Mesendoderm (in vitro differentiated cells): ENCODE measurements around the gene TSHZ1.

Experiments
- DNase-seq: peaks from one replicate; pipeline ENCODE4 v3.0.0; 2013
- H2AK5ac ChIP-seq: 2 replicates; pipeline ENCODE4 v1.6.1; 2013; ENCODE audit warnings: low read length, inconsistent platforms
- H2BK120ac ChIP-seq: 2 replicates; pipeline ENCODE4 v1.6.1; 2013; ENCODE audit warnings: low read depth, mild to moderate bottlenecking, low read length, moderate library complexity, mixed read lengths
- H2BK15ac ChIP-seq: replicated peaks from 2 replicates; pipeline ENCODE4 v1.6.1; 2013; ENCODE audit warnings: low read depth, mild to moderate bottlenecking, moderate library complexity
- H2BK5ac ChIP-seq: 2 replicates; pipeline ENCODE4 v1.6.1; 2013; ENCODE audit warnings: low read length, inconsistent platforms
- H3K18ac ChIP-seq: 2 replicates; pipeline ENCODE4 v1.6.1; 2013; ENCODE audit warnings: mild to moderate bottlenecking, low read length, mixed read lengths
- H3K23ac ChIP-seq: one replicate; pipeline ENCODE4 v1.6.1; 2013; ENCODE audit warnings: low read length
- H3K27ac ChIP-seq: 2 replicates; pipeline ENCODE4 v1.5.1; 2013; ENCODE audit warnings: low read depth, mild to moderate bottlenecking, inconsistent platforms, low read length, moderate library complexity
- H3K27me3 ChIP-seq: 2 replicates; pipeline ENCODE4 v1.6.1; 2013; ENCODE audit warnings: low read length, control low read depth, mild to moderate bottlenecking, inconsistent platforms; ENCODE audit not compliant: insufficient read depth, poor library complexity
- H3K36me3 ChIP-seq: 2 replicates; pipeline ENCODE4 v1.6.1; 2013; ENCODE audit warnings: low read length, inconsistent platforms; ENCODE audit not compliant: control insufficient read depth, insufficient read depth
- H3K4ac ChIP-seq: one replicate; pipeline ENCODE4 v1.6.1; 2013; ENCODE audit warnings: low read depth, mild to moderate bottlenecking, low read length, moderate library complexity
- H3K4me1 ChIP-seq: 2 replicates; pipeline ENCODE4 v1.6.1; 2013; ENCODE audit warnings: low read depth, low read length, inconsistent platforms; ENCODE audit not compliant: control insufficient read depth
- H3K4me2 ChIP-seq: 2 replicates; pipeline ENCODE4 v1.6.1; 2013; ENCODE audit warnings: low read length
- H3K4me3 ChIP-seq: 2 replicates; pipeline ENCODE4 v1.5.1; 2013; ENCODE audit warnings: mild to moderate bottlenecking, low read length
- H3K56ac ChIP-seq: one replicate; pipeline ENCODE4 v1.6.1; 2013; ENCODE audit warnings: low read length
- H3K79me1 ChIP-seq: 2 replicates; pipeline ENCODE4 v1.6.1; 2013; ENCODE audit warnings: low read length, inconsistent platforms
- H3K79me2 ChIP-seq: 2 replicates; pipeline ENCODE4 v1.6.1; 2013; ENCODE audit warnings: mild to moderate bottlenecking, low read length; ENCODE audit not compliant: control insufficient read depth, insufficient read depth
- H3K9ac ChIP-seq: 2 replicates; pipeline ENCODE4 v1.6.1; 2013; ENCODE audit warnings: low read length, inconsistent platforms
- H4K5ac ChIP-seq: one replicate; pipeline ENCODE4 v1.6.1; 2013; ENCODE audit warnings: low read length
- H4K8ac ChIP-seq: one replicate; pipeline ENCODE4 v1.6.1; 2013; ENCODE audit warnings: low read depth, mild to moderate bottlenecking, control low read depth, low read length, moderate library complexity
- WGBS: extraction: QIAGEN DNeasy Blood & Tissue Kit; methylation state at CpG from one replicate; pipeline ENCODE4 v1.1.7; 2013; ENCODE audit warnings: low lambda C conversion rate, missing lambda C conversion rate; ENCODE audit not compliant: insufficient coverage; ENCODE audit errors: extremely low coverage; 5-methylcytosine and 5-hydroxymethylcytosine counted together

TSHZ1 gene

GRCh38 chr18:75240433-75240832, 29.8 kb downstream of the TSHZ1 start:
- Histone ChIP-seq H3K4me2 (no peak overlapping the region), H4K5ac (no peak overlapping the region), H4K8ac (no peak overlapping the region), H3K4ac (no peak overlapping the region), H3K79me1 (no peaks in the 10 kb centered on the region), H3K23ac (no peak overlapping the region), H3K56ac (no peak overlapping the region), H3K9ac (no peak overlapping the region), H2BK120ac (no peak overlapping the region), H3K18ac (no peak overlapping the region), H3K4me3 (no peak overlapping the region), H3K27me3 (no peaks in the 10 kb centered on the region), H3K36me3 (no peaks in the 10 kb centered on the region), H2BK5ac (no peak overlapping the region), H2AK5ac (no peak overlapping the region), H3K4me1 (no peaks in the 10 kb centered on the region), H2BK15ac (no peak overlapping the region), H3K79me2 (no peaks in the 10 kb centered on the region), H3K27ac (no peak overlapping the region)
- no peak for DNase-seq
- no CpG with 5 or more reads among the region's 10 CpGs for WGBS

DNA sequence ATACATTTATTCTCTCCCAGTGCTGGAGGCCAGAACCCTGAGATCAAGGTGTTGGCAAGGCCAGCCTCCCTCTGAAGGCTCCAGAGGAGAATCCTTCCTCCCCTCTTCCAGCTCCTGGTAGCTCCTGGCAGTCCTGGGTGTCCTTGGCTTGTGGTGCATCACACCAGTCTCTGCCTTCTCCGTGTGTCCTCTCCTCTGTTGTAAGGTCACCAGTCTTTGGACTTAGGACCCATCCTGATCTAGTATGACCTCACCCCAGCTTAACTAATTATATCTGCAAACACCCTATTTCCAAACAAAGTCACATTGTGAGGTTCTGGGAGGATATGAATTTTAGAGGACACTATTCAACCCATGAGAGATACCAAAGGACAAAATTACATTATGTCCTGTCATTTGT, 31.1 kb downstream of the TSHZ1 start:
- H3K56ac ChIP-seq, result no peak overlapping the region
- H3K27me3 ChIP-seq, result no peaks in the 10 kb centered on the region
- no peak overlapping the region for H3K18ac ChIP-seq
- no peak overlapping the region for H2BK120ac ChIP-seq
- H3K4ac ChIP-seq, result no peak overlapping the region
- H3K4me2 ChIP-seq, result no peak overlapping the region
- H2AK5ac ChIP-seq, result no peak overlapping the region
- H3K27ac ChIP-seq, result no peak overlapping the region
- no peaks in the 10 kb centered on the region for H3K4me1 ChIP-seq
- H2BK5ac ChIP-seq, result no peak overlapping the region
- no peaks in the 10 kb centered on the region for H3K36me3 ChIP-seq
- H3K9ac ChIP-seq, result no peak overlapping the region
- H3K4me3 ChIP-seq, result no peak overlapping the region
- H3K79me1 ChIP-seq, result no peaks in the 10 kb centered on the region
- no peaks in the 10 kb centered on the region for H3K79me2 ChIP-seq
- no peak overlapping the region for H2BK15ac ChIP-seq
- H3K23ac ChIP-seq, result no peak overlapping the region
- H4K8ac ChIP-seq, result no peak overlapping the region
- no peak overlapping the region for H4K5ac ChIP-seq
- DNase-seq, result no peak
- no CpG with 5 or more reads among the region's 1 CpG for WGBS

DNA sequence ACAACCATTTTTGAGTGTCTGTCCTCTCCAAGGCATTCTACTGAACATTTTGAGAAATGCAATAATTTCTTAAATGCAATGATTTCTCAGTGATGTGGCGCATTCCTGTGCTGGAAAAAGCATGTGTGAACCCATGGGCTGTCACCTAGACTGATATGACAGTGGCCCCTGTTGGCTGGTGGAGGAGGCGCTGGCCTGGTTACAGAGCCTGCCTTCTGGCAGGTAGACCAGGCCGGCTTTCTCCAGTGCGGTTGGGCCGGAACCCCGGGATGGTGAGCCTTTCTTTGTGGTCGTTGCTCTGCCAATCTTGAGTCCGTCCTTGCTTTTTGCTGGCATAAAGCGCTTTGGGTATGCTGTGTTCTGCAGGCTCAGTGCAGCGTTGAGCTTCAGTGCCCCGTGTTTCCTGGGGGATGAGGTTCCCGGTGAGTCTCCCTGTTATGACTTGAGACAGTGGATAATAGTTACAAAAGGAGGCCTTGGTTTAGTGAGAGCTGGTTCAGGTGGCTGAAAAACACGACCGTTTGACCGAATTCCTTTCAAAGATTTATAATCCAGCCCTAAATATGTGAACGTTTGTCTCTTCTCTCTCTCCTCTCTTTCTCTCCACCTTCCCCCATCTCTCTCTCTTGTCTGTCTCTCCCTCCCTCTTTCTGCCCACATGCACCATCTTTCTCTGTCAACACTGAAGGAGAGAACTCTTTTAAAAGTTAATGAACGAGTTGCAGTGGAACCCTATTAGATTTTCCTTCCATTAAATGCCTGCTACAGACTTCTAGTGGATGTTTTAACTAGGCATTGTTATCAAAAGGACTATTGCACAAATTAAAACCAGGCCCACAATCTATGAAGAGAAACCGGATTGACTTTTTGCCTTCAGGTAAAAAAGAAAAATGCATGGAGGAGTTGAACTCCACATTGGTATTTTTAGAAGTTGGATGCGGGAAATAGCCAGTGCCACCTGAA, 34.0 kb downstream of the TSHZ1 start:
- Histone ChIP-seq H3K18ac (no peak overlapping the region), H3K4me1 (no peaks in the 10 kb centered on the region), H3K4ac (no peak overlapping the region), H2BK15ac (no peak overlapping the region), H3K27me3 (no peaks in the 10 kb centered on the region), H2BK120ac (no peak overlapping the region), H4K8ac (no peak overlapping the region), H4K5ac (no peak overlapping the region), H3K79me2 (no peaks in the 10 kb centered on the region), H3K27ac (no peak overlapping the region), H3K36me3 (no peaks in the 10 kb centered on the region), H2AK5ac (no peak overlapping the region), H3K23ac (no peak overlapping the region), H3K4me2 (no peak overlapping the region), H3K9ac (no peak overlapping the region), H2BK5ac (no peak overlapping the region), H3K4me3 (no peak overlapping the region), H3K56ac (no peak overlapping the region), H3K79me1 (no peaks in the 10 kb centered on the region)
- DNase-seq, result peak; percentile 55
- no CpG with 5 or more reads among the region's 19 CpGs for whole genome bisulfite sequencing

GRCh38 chr18:75246721-75247610, 36.4 kb downstream of the TSHZ1 start:
- Histone ChIP-seq H3K36me3 (no peaks in the 10 kb centered on the region), H3K9ac (no peak overlapping the region), H4K8ac (no peak overlapping the region), H2BK5ac (no peak overlapping the region), H2BK15ac (no peak overlapping the region), H3K27ac (no peak overlapping the region), H3K79me2 (no peaks in the 10 kb centered on the region), H2BK120ac (no peak overlapping the region), H3K23ac (no peak overlapping the region), H3K4ac (no peak overlapping the region), H4K5ac (no peak overlapping the region), H2AK5ac (no peak overlapping the region), H3K56ac (no peak overlapping the region), H3K27me3 (no peaks in the 10 kb centered on the region), H3K4me2 (no peak overlapping the region), H3K18ac (no peak overlapping the region), H3K4me1 (no peaks in the 10 kb centered on the region), H3K79me1 (no peaks in the 10 kb centered on the region), H3K4me3 (no peak overlapping the region)
- no peak for DNase-seq
- no CpG with 5 or more reads among the region's 10 CpGs for WGBS

- no peaks in the 10 kb centered on the region for H3K79me1 ChIP-seq
- H2BK15ac ChIP-seq, result no peak overlapping the region
- H4K5ac ChIP-seq, result no peak overlapping the region
- no peak overlapping the region for H2BK5ac ChIP-seq
- H2BK120ac ChIP-seq, result no peak overlapping the region
- H3K56ac ChIP-seq, result no peak overlapping the region
- H3K9ac ChIP-seq, result no peak overlapping the region
- no peaks in the 10 kb centered on the region for H3K36me3 ChIP-seq
- DNase-seq, result no peak
- no peaks in the 10 kb centered on the region for H3K79me2 ChIP-seq
- no peak overlapping the region for H2AK5ac ChIP-seq
- no peaks in the 10 kb centered on the region for H3K4me1 ChIP-seq
- no peak overlapping the region for H3K27ac ChIP-seq
- no peak overlapping the region for H3K18ac ChIP-seq
- H3K4me2 ChIP-seq, result no peak overlapping the region
- H4K8ac ChIP-seq, result no peak overlapping the region
- H3K4me3 ChIP-seq, result no peak overlapping the region
- WGBS, result no CpG with 5 or more reads among the region's 8 CpGs
- H3K23ac ChIP-seq, result no peak overlapping the region
- H3K4ac ChIP-seq, result no peak overlapping the region
- H3K27me3 ChIP-seq, result no peaks in the 10 kb centered on the region
These were observed 37.2 kb downstream of the TSHZ1 start for GRCh38 chr18:75247611-75248421.
